GM21825 (cell line): Measurements from ENCODE around the gene AP3B2.
"Not testable (repeated sequence)": the region's sequence is repeated elsewhere in the genome, so short reads cannot be mapped to it uniquely, and the experiment has no call there.

ENCODE experiments used
- ATAC-seq: cut with Tn5 transposase; IDR thresholded peaks from one replicate; pipeline ENCODE4 v1.9.1; 2021; ENCODE audit warnings: mild to moderate bottlenecking, moderate library complexity; ENCODE audit not compliant: unreplicated experiment

Gene AP3B2

DNA sequence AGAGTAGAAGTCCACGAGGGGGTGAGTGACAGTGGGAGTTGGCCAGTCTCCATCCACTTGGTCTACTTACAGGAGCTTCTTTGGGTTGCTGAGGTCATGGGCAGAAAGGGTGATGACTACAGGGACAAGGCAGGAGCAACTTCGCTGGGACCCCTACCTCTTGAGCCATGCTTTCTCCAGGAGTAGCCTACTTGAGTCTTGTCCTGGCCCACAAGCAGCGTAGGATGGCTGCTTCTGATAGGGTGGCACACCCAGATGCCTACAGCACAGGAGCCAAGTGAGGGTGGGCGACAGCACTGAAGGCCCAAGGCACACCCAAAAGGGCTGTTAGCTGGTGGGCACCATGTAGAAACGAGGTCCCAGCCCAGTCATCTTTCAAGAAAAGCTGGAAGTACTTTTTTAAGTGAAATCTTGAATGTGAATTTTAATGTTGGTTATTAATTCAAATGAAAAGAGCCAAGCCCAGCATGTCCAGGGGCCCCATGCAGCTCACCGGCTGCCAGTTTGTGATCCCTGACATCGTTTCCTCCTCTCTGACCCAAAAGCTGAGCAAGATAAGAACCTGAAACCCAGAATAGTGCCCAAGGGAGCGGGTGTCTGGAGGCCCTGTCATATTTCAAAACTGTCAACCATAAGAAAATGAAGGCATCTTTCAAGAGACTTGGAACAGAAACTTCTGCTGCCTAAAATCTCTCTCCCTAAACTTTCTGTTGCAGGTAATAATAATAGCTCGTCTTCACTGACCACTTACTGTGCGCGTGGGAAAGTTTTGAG lies 60.3 kb downstream of the AP3B2 start:
- ATAC-seq = no peak

- ATAC-seq = no peak
Observed at GRCh38 chr15:82648257-82649103, 61.2 kb downstream of the AP3B2 start.

GRCh38 chr15:82647835-82648256 lies 61.8 kb downstream of the AP3B2 start:
- ATAC-seq = no peak

GRCh38 chr15:82647045-82647834 lies 62.4 kb downstream of the AP3B2 start, which contains the start of gene CPEB1:
Gene CPEB1 (minus strand): TSS chr15:82647363. CDS start chr15:82628459, 18,904 bp downstream.
- no peak for ATAC-seq

DNA sequence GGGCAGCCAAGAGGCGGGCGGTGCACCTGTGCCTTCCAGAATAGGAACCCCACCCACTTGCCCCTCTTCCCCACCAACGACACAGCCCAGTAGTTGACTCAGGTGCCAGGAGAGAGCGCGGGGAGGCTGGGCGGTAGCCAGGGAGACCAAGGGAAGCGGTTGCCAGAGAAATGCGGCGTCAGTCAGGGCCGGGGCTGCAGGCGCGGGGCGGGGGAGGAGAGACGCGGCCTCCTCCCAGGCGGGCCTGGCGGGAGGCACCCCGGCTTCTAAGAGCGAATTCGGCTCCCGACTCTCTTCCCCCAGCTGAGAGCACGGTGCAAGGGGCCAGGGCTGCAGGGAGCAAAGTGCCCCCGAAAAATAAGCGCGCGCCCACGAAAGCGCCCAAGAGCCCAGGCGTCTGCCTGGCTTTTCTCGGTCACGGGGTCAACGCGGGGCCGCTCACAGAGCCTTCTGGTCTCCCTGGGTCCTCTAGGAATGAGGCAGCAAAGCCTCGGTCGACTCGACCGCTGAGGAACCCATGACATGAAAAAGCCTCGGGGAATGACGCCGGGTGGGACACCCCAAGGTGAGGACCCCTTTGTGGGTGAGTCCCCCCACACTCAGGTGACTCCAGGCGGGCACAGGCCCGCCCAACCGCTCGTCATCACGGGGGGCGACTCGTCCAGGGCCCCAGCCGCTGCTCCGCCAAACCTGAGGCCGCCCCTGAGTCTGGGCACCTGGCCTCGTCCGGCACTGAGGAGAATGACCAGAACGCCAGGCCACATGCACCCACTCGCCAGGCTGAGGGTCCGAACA lies 63.2 kb downstream of the AP3B2 start:
- no peak for ATAC-seq

GRCh38 chr15:82644967-82645852 lies 64.5 kb downstream of the AP3B2 start:
- ATAC-seq = not testable (repeated sequence)

DNA sequence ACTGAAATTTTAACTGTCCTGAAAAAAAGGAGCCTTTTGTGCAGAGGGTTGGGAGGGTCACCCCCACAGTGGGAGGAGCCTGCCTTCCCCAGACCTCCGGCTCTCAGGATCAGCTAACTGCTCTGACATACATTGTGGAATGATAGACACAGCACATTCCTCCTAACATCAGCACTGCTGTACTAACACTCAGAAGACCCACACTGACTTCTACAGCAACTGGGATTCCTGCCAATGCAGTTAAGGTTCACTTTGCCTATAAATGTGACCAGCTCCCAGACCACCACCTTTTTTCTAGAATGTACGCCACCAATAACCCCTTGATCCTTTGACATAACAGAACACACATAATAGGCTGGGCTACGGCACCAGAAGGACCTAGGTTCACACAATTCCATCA lies 65.7 kb downstream of the AP3B2 start:
- no peak for ATAC-seq

DNA sequence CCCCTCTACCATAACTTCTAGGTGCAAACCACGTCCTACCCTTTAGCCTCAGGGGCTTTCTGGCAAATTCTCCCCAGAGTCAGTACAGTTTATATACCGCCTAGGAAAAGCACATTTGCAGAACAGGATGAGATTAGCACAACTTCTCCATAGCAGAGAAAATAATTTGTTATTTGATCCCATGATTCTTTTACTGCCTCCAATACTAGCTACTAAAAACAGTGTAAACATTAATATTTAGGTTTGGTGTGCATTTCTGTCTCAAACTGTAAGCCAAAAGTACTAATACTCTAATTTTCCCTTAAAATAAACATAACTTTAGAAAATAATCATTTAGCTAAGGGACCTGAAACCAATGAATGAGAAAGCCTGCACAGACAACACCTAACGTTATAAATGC lies 67.0 kb downstream of the AP3B2 start:
- ATAC-seq = no peak

DNA sequence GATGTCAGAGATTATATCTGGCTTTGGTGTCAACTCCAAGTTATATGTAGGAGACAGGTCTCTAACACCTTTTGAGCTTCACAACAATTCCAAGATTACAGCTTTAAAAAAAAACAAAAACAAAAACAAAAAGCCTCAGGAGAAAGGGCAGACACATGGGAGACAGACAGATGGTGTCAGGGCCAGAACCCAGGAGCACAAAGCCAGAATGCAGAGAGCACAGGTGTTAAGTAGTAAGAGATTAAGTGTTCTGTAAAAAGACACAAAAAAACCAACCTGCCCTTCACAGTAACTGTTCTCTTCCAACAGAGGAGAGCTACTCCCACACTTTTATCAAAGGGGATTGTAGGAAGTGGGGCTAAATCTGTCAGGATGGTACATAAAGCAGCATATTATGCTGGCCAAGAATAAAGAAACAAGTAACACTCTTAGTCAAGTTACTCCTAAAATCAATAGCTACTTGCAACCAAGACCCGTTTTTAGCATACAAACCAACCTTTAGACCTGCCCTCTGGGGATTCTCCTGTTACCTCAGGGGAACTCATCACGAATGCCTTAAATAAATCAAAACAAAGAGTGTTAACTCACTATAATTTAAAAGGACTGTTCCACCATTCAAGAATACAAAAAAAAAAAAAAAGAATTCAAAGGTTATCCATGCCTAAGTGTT lies 68.4 kb downstream of the AP3B2 start:
- no peak for ATAC-seq

DNA sequence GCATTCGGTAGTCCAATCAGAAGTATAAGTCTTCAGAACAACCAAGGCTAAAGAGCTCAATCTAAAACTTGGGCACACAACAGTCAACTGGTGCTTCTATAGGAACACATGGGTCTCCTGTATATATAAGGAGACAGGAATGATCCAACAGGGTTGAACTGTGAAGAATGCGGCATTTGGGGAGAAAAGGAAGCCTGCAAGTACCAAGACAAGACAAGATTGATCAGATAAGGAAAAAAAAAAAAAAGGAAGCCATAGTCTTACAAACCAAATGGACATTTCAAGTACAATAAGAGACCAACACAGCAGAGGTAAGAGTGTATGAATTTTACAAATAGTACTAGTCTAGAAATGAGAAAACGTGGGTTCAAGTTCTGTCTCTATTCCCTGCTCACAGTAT lies 69.0 kb downstream of the AP3B2 start:
- ATAC-seq = no peak

- ATAC-seq = no peak
Observed at GRCh38 chr15:82635798-82636197, 73.9 kb downstream of the AP3B2 start.

GRCh38 chr15:82630033-82630432 lies 79.6 kb downstream of the AP3B2 start:
- no peak for ATAC-seq

GRCh38 chr15:82625136-82625535 lies 84.5 kb downstream of the AP3B2 start:
- no peak for ATAC-seq

DNA sequence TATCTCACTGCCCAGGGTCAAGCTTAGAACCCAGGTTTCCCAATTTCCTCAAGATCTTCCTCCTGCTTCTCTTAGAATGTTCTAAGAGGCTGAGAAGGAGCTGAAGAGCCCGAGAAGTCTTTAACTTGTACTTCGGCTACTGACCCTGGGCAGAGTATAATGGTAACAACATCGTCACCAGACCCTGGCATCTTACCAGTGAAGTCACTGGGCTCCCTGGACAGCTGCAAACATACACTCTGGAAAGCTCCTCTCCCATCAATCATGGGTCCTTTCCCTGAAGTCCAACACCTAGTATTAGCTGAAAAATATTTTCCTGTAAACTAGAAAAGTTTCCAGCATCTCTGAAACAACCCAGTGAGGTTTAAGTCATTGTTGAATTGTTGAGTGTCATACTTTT lies 85.2 kb downstream of the AP3B2 start:
- ATAC-seq = no peak

DNA sequence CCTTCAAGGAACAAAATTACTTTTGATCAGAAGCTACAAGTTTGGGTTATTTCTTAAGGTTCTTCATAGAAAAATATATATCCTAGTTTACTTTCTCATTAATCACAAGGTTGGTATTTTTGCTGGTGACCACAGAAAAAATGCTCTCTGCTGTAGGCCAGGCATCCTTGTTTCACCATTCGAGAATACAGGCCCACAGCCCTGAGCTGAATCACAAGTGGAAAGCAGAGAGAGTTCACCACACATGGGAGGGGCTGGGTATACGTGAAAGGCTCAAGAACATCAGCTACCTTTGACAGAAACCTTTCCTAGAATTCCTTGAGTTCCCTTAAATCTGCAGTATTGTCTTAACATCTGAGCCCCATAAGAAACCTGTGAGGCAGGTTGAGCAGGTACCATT lies 85.7 kb downstream of the AP3B2 start:
- ATAC-seq = no peak

DNA sequence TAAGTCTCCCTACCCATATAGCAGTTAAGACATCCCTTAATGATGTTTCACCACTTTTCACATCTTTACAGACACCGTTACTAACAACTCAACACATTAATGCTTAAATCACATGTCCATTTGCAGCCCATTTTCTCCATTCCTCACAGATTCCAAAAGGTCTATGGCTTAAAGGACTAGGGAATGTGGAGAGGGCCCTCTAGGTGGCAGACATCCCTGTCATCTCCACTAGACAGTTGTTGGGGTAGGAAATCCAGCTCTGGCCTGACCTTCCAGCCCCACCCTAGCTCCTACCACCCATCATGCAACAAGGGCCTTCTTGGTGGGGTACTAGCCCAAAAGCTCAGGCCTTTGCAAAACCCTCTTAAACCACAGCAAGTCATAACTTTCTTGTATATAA lies 87.7 kb downstream of the AP3B2 start:
- no peak for ATAC-seq

DNA sequence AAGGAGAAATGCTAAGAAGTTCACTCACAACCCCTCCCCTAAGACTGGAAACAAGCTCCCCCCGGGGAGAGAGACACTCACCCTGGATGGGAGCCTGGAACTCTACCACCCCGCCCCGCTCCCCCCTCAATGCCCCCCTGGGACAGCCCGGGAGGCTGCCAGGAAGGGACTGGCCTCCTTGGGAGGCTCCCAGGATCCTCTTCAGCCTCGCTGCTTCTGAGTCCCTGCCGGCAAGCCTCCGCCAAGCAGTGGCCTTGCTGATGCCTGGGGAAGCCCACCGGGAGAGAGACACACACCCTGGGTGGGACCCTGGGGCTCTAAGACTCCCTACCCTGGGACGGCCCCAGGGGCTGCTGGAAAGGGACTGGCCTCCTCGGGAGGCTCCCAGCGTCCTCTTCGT lies 95.9 kb downstream of the AP3B2 start:
- no peak for ATAC-seq

- ATAC-seq = no peak
Observed at GRCh38 chr15:82611348-82611747, 98.3 kb downstream of the AP3B2 start.
